NT2/D1 (cell line): Measurements from ENCODE around the gene CABLES1.
A peak's percentile ranks its signal among the peaks of the same experiment; 100 is the strongest.

ENCODE experiments used
- DNase-seq: peaks from one replicate; pipeline ENCODE4 v3.0.0-alpha.2; 2011; ENCODE audit warnings: low read depth, low spot score
- H3K27me3 ChIP-seq: 2 replicates; pipeline ENCODE4 v1.6.0; 2011; ENCODE audit warnings: mild to moderate bottlenecking; ENCODE audit not compliant: insufficient read length, insufficient read depth
- H3K36me3 ChIP-seq: 2 replicates; pipeline ENCODE4 v1.6.1; 2011; ENCODE audit warnings: mild to moderate bottlenecking, low read length, mixed read lengths; ENCODE audit not compliant: insufficient read depth, insufficient read length
- H3K4me1 ChIP-seq: 2 replicates; pipeline ENCODE4 v1.5.1; 2011; ENCODE audit not compliant: insufficient read depth, insufficient read length
- H3K4me3 ChIP-seq: 2 replicates; pipeline ENCODE4 v1.5.1; 2011; ENCODE audit warnings: low read depth; ENCODE audit not compliant: insufficient read length
- H3K9ac ChIP-seq: 2 replicates; pipeline ENCODE4 v1.6.0; 2011; ENCODE audit warnings: low read depth; ENCODE audit not compliant: insufficient read length
- H3K9me3 ChIP-seq: 2 replicates; pipeline ENCODE4 v1.5.1; 2011; ENCODE audit warnings: mild to moderate bottlenecking, low read length; ENCODE audit not compliant: insufficient read depth
- SUZ12 ChIP-seq: IDR thresholded peaks from 2 replicates; pipeline ENCODE4 v1.6.1; 2011; ENCODE audit not compliant: insufficient read length, insufficient read depth; ENCODE audit errors: extremely low read depth
- YY1 ChIP-seq: IDR thresholded peaks from 2 replicates; pipeline ENCODE4 v1.6.1; 2011; ENCODE audit not compliant: insufficient read length, insufficient read depth
- ZNF274 ChIP-seq: IDR thresholded peaks from 2 replicates; pipeline ENCODE4 v1.6.1; 2011; ENCODE audit warnings: mild to moderate bottlenecking, low read depth, low read length

CABLES1 gene

DNA sequence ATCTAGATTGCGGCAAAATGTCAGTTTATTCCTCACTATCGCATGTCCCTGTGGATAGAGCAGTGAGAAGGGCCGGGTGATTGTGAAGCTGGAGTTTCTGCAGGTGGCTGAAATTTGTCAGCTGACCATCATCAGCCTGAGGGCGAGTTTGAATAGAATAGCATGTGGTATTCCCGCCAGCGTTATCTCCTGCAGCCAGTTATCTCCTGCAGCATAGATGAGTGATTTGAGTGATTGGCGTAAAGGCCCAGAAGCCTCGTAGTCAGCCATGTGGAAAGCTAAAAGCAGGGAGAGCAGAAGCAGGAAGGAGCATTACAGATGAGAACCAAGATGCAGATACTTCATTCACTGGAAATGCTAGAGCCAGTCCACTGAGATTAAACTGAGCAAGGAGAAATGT is 65.5 kb downstream of the CABLES1 start:
- no peak overlapping the region for H3K4me3 ChIP-seq
- no peaks in the 10 kb centered on the region for H3K27me3 ChIP-seq
- H3K9me3 ChIP-seq = peaks cover 11% of the 10 kb centered on the region; the same call in 1 of the 2 replicates
- no peak overlapping the region for H3K9ac ChIP-seq
- H3K36me3 ChIP-seq = peaks cover 33% of the 10 kb centered on the region
- no peak for DNase-seq
- TF ChIP-seq YY1 (no peak), ZNF274 (no peak), SUZ12 (no peak)
- peaks cover 4% of the 10 kb centered on the region for H3K4me1 ChIP-seq

DNA sequence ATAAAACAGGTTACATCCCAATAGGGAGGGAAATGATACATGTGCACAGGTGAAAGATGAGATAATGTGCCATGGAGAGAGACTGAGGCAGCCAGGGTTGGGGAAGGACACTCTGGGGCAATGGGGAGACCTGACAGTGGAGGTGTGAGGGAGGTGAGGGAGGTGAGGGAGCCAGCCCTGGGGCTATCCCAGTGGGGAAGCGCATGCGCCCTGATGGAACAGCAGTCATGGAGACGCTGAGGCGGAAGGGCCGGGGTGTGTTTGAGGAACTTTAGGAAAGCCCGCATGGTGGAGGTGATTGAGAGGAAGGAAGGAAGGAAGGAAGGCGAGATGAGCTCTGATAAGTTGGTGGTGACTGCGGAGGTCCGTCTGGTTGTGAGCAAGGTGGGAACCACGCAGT is 66.5 kb downstream of the CABLES1 start:
- Histone ChIP-seq H3K4me1 (peaks cover under 1% of the 10 kb centered on the region), H3K9ac (no peak overlapping the region), H3K27me3 (no peaks in the 10 kb centered on the region), H3K4me3 (no peak overlapping the region), H3K9me3 (peaks cover 11% of the 10 kb centered on the region; the same call in 1 of the 2 replicates), H3K36me3 (peaks cover 35% of the 10 kb centered on the region)
- DNase-seq = no peak
- TF ChIP-seq YY1 = no peak
- TF ChIP-seq ZNF274 = no peak
- no peak for TF ChIP-seq SUZ12

DNA sequence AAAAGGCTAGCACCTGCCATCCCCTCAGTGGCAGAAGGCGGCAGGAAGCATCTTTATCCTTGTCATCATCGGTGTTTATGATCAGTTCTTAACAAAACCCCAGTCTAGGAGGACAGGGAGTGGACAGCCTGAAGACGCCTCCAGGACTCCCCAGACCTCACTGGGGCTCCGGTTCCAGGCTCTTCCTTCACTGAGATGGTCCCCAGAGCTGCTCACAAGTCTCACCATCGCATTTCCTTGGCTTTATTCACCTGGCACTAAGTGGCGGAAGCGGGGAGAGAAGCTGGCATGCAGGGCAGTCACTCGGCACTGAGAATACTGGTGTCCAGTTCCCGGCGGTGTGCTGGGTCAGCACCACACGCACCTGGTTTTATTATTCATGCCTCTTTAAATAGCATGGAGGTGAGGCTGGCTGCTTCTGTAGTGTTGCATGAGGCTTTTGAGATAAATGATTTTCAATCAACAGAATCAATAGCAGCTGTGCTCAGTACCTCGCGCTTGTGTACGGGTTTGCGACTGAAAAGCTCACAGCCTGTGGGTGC is 68.7 kb downstream of the CABLES1 start:
- no peak for TF ChIP-seq SUZ12
- TF ChIP-seq ZNF274 = no peak
- TF ChIP-seq YY1 = no peak
- Histone ChIP-seq H3K4me1 (no peaks in the 10 kb centered on the region), H3K4me3 (no peak overlapping the region), H3K9me3 (no peaks in the 10 kb centered on the region), H3K27me3 (no peaks in the 10 kb centered on the region), H3K9ac (no peak overlapping the region), H3K36me3 (peaks cover 25% of the 10 kb centered on the region)
- no peak for DNase-seq

DNA sequence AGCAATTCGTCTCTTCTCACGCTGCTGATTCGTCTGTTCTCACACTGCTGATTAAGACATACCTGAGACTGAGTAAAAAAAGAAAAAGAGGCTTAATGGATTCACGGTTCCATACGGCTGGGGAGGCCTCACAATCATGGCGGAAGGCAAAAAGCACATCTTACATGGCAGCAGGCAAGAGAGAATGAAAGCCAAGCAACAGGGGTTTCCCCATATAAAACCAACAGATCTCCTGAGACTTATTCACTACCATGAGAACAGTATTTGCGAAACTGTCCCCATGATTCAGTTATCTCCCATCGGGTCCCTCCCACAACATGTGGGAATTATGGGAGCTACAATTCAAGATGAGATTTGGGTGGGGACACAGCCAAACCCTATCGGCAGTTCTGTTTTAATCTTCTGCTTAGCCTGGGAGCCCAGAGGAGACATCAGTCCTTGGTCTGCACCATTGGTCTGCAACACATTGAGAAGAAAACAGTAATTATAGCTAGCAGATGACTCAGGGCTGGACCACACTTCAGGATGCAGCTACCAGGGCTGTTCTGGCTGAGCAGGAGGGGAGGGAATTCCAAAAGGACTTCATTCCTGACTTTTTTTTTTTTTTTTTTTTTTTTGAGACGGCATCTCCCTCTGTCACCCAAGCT is 69.4 kb downstream of the CABLES1 start:
- H3K9me3 ChIP-seq = no peaks in the 10 kb centered on the region
- no peak for TF ChIP-seq YY1
- no peak for TF ChIP-seq SUZ12
- H3K4me3 ChIP-seq = no peak overlapping the region
- no peaks in the 10 kb centered on the region for H3K27me3 ChIP-seq
- DNase-seq = no peak
- peaks cover 33% of the 10 kb centered on the region for H3K36me3 ChIP-seq
- H3K4me1 ChIP-seq = no peaks in the 10 kb centered on the region
- no peak overlapping the region for H3K9ac ChIP-seq

DNA sequence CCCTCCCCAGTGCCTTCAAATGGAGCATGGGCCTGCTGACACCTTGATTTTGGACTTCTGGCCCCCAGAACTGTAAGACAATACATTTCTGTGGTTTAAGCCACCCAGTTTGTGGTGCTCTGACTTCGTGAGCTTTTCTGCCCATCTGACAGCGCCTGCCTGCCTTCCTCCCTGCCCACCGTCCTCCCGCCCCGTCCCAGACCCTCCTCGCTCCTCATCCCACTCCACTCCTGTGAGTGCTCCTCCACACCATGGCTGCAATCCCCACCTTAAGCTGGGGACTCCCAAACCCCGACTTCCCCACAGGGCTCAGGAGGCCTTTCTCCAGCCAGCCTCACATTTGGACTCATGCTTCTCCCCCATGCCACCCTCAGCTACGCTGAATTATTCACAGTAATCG is 70.7 kb downstream of the CABLES1 start:
- H3K27me3 ChIP-seq = no peaks in the 10 kb centered on the region
- DNase-seq = no peak
- no peak overlapping the region for H3K9ac ChIP-seq
- no peaks in the 10 kb centered on the region for H3K9me3 ChIP-seq
- TF ChIP-seq SUZ12 = no peak
- TF ChIP-seq YY1 = no peak
- TF ChIP-seq ZNF274 = no peak
- H3K4me3 ChIP-seq = no peak overlapping the region
- no peaks in the 10 kb centered on the region for H3K4me1 ChIP-seq
- peaks cover 39% of the 10 kb centered on the region for H3K36me3 ChIP-seq

DNA sequence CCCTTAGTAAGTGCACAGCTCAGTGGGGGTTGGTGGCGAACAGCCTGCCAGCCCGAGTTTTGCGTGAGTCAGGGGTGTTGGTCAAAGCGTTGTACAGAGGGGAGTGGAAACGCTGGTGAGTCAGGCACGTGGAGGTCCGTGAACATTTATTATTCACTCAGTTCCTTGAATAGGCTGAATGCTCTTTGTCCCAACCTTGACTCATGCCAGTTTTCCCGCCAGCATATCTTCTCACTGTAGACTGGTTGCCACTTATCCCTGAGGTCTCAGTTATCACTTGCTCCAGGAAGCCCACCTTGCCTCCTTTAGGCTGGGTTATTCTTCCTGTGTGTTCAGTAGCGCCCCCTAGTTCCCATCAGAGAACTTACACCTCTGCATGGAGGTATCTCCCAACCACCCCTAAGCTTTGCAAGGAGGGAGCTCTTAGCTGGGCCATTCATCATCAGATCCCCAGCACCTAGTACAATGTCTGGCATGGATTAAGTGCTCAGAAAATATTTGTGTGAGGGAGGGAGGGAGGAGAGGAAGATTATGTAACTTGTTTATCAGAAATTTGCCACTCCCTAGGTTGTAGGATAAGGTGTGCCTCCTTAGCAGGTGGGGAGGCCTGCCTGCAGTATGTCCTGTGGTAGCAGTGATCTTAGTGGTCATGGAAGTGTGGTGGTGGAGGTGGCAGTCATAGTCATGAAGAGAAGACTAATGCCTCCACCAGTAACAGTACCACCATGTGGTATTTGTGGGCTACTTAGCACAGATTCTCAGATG is 72.1 kb downstream of the CABLES1 start:
- Histone ChIP-seq H3K9ac (no peak overlapping the region), H3K4me1 (no peaks in the 10 kb centered on the region), H3K36me3 (peaks cover 47% of the 10 kb centered on the region), H3K4me3 (no peak overlapping the region), H3K27me3 (no peaks in the 10 kb centered on the region), H3K9me3 (no peaks in the 10 kb centered on the region)
- no peak for TF ChIP-seq SUZ12
- TF ChIP-seq ZNF274 = no peak
- TF ChIP-seq YY1 = no peak
- peak; percentile 30 for DNase-seq

DNA sequence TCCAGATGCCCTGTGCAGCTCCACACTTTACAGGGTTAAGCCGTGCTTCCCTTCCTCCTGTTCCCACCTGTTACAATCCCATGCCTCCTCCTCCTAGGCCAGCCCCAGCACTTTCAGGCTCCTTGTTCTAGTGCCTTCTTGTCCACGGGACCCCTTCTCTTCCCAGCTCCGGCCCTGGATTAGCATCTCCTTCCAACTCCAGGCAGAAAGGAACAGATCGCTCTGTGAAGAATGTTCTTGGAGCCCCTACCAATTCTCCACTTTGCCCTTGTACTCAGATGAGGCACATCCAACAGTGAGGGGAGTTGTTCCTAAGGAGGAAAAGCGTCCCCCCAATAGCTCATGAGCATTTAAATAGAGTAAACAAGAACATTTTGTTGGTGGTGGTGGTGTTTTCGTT is 72.7 kb downstream of the CABLES1 start:
- Histone ChIP-seq H3K4me3 (no peak overlapping the region), H3K9me3 (no peaks in the 10 kb centered on the region), H3K4me1 (no peaks in the 10 kb centered on the region), H3K27me3 (no peaks in the 10 kb centered on the region), H3K9ac (no peak overlapping the region), H3K36me3 (peaks cover 49% of the 10 kb centered on the region)
- no peak for DNase-seq
- no peak for TF ChIP-seq SUZ12
- no peak for TF ChIP-seq ZNF274
- no peak for TF ChIP-seq YY1
